GM23338 (cell line): ENCODE results near the gene CFHR1. TPM values are rescaled to one million over a fixed set of nuclear protein-coding genes. Genes with fewer than 3 reads are reported as not detected.
A peak's percentile ranks its signal among the peaks of the same experiment; 100 is the strongest.
"Not testable (repeated sequence)": the region's sequence is repeated elsewhere in the genome, so short reads cannot be mapped to it uniquely, and the experiment has no call there.

Source experiments
- ATAC-seq: fragments of 200-7000 bp; cut with Tn5 transposase; 3 replicates; pipeline ENCODE4 v1.9.1; 2020
- DNase-seq: peaks from one replicate; pipeline ENCODE4 v3.0.0-alpha.2; 2015; ENCODE audit warnings: low spot score
- H2AFZ ChIP-seq: fragments of 200-600 bp; sonication (generic); 2 replicates; pipeline ENCODE4 v1.8.0; 2016; ENCODE audit warnings: antibody characterized with exemption, mild to moderate bottlenecking, moderate library complexity
- H3F3A ChIP-seq: fragments of 200-600 bp; sonication (generic); replicated peaks from 2 replicates; pipeline ENCODE4 v1.8.0; 2017; ENCODE audit warnings: antibody characterized with exemption, mixed run types, low read depth
- H3K27ac ChIP-seq: fragments of 200-600 bp; sonication (generic); 2 replicates; pipeline ENCODE4 v1.6.1; 2016; ENCODE audit warnings: low read depth
- H3K27me3 ChIP-seq: fragments of 200-600 bp; sonication (generic); 2 replicates; pipeline ENCODE4 v1.8.0; 2016; ENCODE audit warnings: mild to moderate bottlenecking, mixed run types, moderate library complexity; ENCODE audit not compliant: insufficient read depth
- H3K36me3 ChIP-seq: fragments of 200-600 bp; sonication (generic); 2 replicates; pipeline ENCODE4 v1.8.0; 2016; ENCODE audit warnings: mild to moderate bottlenecking; ENCODE audit not compliant: insufficient read depth
- H3K4me1 ChIP-seq: fragments of 200-600 bp; sonication (generic); 2 replicates; pipeline ENCODE4 v1.8.0; 2016; ENCODE audit warnings: mild to moderate bottlenecking, moderate library complexity; ENCODE audit not compliant: insufficient read depth
- H3K4me2 ChIP-seq: fragments of 200-600 bp; sonication (generic); 2 replicates; pipeline ENCODE4 v1.7.1; 2017; ENCODE audit warnings: mixed run types
- H3K4me3 ChIP-seq: fragments of 200-600 bp; sonication (generic); 2 replicates; pipeline ENCODE4 v1.6.1; 2016; ENCODE audit warnings: mixed run types
- H3K79me2 ChIP-seq: fragments of 200-600 bp; sonication (generic); replicated peaks from 2 replicates; pipeline ENCODE4 v1.8.0; 2017; ENCODE audit warnings: mild to moderate bottlenecking; ENCODE audit not compliant: insufficient read depth
- H3K9me2 ChIP-seq: fragments of 200-600 bp; sonication (generic); 2 replicates; pipeline ENCODE4 v1.8.0; 2017; ENCODE audit not compliant: insufficient read depth
- H4K20me1 ChIP-seq: fragments of 200-600 bp; sonication (generic); replicated peaks from 2 replicates; pipeline ENCODE4 v1.8.0; 2017; ENCODE audit warnings: mild to moderate bottlenecking; ENCODE audit not compliant: insufficient read depth
- H3K27ac Mint-ChIP-seq: 2 replicates; pipeline ENCODE4 v1.8.0; 2020; ENCODE audit warnings: inconsistent platforms, mild to moderate bottlenecking, moderate library complexity, mixed read lengths
- H3K27me3 Mint-ChIP-seq: 3 replicates; pipeline ENCODE4 v1.8.0; 2022; ENCODE audit warnings: low read depth, mild to moderate bottlenecking, moderate library complexity, mixed read lengths, inconsistent platforms; ENCODE audit not compliant: insufficient read depth, poor library complexity
- H3K36me3 Mint-ChIP-seq: 3 replicates; pipeline ENCODE4 v1.8.0; 2021; ENCODE audit warnings: low read depth, mild to moderate bottlenecking, inconsistent platforms, moderate library complexity, mixed read lengths
- H3K4me1 Mint-ChIP-seq: 3 replicates; pipeline ENCODE4 v1.8.0; 2020; ENCODE audit warnings: mild to moderate bottlenecking, inconsistent platforms, mixed read lengths
- H3K4me3 Mint-ChIP-seq: 3 replicates; pipeline ENCODE4 v1.8.0; 2021; ENCODE audit warnings: moderate library complexity, mild to moderate bottlenecking, inconsistent platforms, mixed read lengths
- H3K9me3 Mint-ChIP-seq: 3 replicates; pipeline ENCODE4 v1.8.0; 2020; ENCODE audit warnings: moderate library complexity, mild to moderate bottlenecking, inconsistent platforms, mixed read lengths
- CREB1 ChIP-seq: fragments of 250-450 bp; sonication (Bioruptor Pico); IDR thresholded peaks from 2 replicates; pipeline ENCODE4 v1.5.0; 2020; ENCODE audit warnings: low read depth, mild to moderate bottlenecking, moderate library complexity
- CTCF ChIP-seq, 2 experiments: fragments of 200-600 bp in 1 of 2; sonication (generic) in 1 of 2; conservative IDR thresholded peaks; 2 replicates each; pipeline versions ENCODE4 v1.5.1 to v1.6.1; 2016 to 2017; ENCODE audit warnings: antibody characterized with exemption in 2 of 2, low read depth in 2 of 2, mild to moderate bottlenecking in 2 of 2, moderate library complexity in 1 of 2
- ETS1 ChIP-seq: IDR thresholded peaks from 2 replicates; pipeline ENCODE4 v1.6.1; 2016; ENCODE audit warnings: antibody characterized with exemption
- EZH2 ChIP-seq: fragments of 200-600 bp; sonication (generic); IDR thresholded peaks from one replicate; pipeline ENCODE4 v1.8.0; 2017; ENCODE audit warnings: antibody characterized with exemption, mild to moderate bottlenecking, low read depth; ENCODE audit not compliant: unreplicated experiment
- JUNB ChIP-seq: IDR thresholded peaks from one replicate; pipeline ENCODE4 v1.6.1; 2016; ENCODE audit warnings: antibody characterized with exemption; ENCODE audit not compliant: unreplicated experiment
- POLR2AphosphoS5 ChIP-seq: IDR thresholded peaks from 2 replicates; pipeline ENCODE4 v1.6.1; 2016; ENCODE audit warnings: antibody characterized with exemption, low read depth
- ZNF114 ChIP-seq: fragments of 250-450 bp; sonication (Bioruptor Pico); IDR thresholded peaks from 2 replicates; pipeline ENCODE4 v1.5.0; 2020; ENCODE audit warnings: mild to moderate bottlenecking, moderate library complexity
- ZNF331 ChIP-seq: fragments of 250-450 bp; sonication (Bioruptor Pico); IDR thresholded peaks from 2 replicates; pipeline ENCODE4 v1.5.0; 2020; ENCODE audit warnings: low read depth, mild to moderate bottlenecking, moderate library complexity
- ZNF462 ChIP-seq: fragments of 250-450 bp; sonication (Bioruptor Pico); IDR thresholded peaks from 2 replicates; pipeline ENCODE4 v1.5.0; 2020; ENCODE audit warnings: mild to moderate bottlenecking, moderate library complexity
- long read RNA-seq: library from polyadenylated mRNA; unstranded; transcript quantifications from one replicate; pipeline ENCODE4 v2.0.0, GENCODE V29; 2020; ENCODE audit not compliant: unreplicated experiment
- polyA plus RNA-seq: library from polyadenylated mRNA; unstranded; fragments of >200 nt; fragmentation: Nextera tagmentation; extraction: Ambion mirVana; gene quantifications from 2 replicates; pipeline ENCODE4 v1.2.1, GENCODE V29; 2016
- total RNA-seq: library from RNA; depleted of rRNA; stranded (reverse); fragments of >200 nt; shearing (Covaris generic); gene quantifications from 2 replicates; pipeline ENCODE4 v1.2.3, GENCODE V29; 2014; rRNA removed

CFHR1 gene
- total RNA-seq (not detected in 2 replicates), polyA plus RNA-seq (not detected in 2 replicates)
- long read RNA-seq: 0 reads

DNA sequence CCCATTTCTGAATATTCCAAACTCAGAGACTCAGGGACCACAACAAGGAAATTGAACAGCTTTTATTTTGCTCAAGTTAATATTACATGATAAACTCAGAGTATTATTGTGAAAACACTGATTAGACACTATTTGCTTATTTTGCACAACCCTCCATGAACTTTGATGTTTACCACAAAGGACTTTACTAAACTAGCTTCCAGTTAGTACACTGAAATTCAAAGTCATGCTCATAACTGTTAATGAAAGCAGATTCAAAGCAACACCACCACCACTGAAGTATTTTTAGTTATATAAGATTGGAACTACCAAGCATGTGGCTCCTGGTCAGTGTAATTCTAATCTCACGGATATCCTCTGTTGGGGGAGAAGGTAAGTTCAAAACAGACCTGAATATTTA, at the start of gene CFHR1:
TSS of gene CFHR1 (plus strand) at position 201 of the 400 bp plus-strand sequence. CDS start at position 315, 114 bp downstream.
- DNase-seq, H3K79me2 ChIP-seq, H3K27me3 Mint-ChIP-seq, H3F3A ChIP-seq, H3K4me3 ChIP-seq, H3K36me3 Mint-ChIP-seq, H4K20me1 ChIP-seq, H3K4me2 ChIP-seq, H3K36me3 ChIP-seq, H3K9me2 ChIP-seq, ATAC-seq, H3K9me3 Mint-ChIP-seq, H3K27ac ChIP-seq, H3K4me1 Mint-ChIP-seq, H3K4me1 ChIP-seq, H3K27me3 ChIP-seq, H2AFZ ChIP-seq, H3K27ac Mint-ChIP-seq, H3K4me3 Mint-ChIP-seq: not testable (repeated sequence)

DNA sequence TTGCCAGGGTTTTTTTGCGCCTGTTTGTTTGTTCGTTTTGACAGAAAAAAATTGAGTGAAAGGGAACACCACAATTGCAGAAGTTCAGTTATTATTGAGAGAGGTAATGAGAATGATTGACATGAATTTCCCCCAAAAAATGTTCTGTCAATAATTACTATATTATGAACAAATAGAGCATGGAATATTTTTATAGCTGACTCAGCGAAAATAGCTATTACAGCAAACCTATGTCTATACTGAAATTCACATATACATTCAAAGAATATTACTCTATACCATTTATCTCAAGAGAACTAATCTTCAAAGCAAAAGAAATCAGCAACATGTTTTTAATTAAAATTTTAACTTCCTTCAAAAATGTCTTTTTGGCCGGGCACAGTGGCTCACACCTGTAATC, 49.7 kb upstream of the CFHR1 start:
- H3K9me3 Mint-ChIP-seq, H3K27me3 ChIP-seq, H3K79me2 ChIP-seq, H3K36me3 Mint-ChIP-seq, H4K20me1 ChIP-seq, H3K4me3 Mint-ChIP-seq, ATAC-seq, H3K27ac Mint-ChIP-seq, H3K4me1 Mint-ChIP-seq, H2AFZ ChIP-seq, H3F3A ChIP-seq, H3K36me3 ChIP-seq, H3K4me1 ChIP-seq, H3K27me3 Mint-ChIP-seq, H3K4me2 ChIP-seq, H3K27ac ChIP-seq, DNase-seq, H3K4me3 ChIP-seq, H3K9me2 ChIP-seq: not testable (repeated sequence)

GRCh38 chr1:196773713-196774112, 45.8 kb upstream of the CFHR1 start:
- Mint-ChIP-seq H3K4me3 (no peak overlapping the region), H3K27ac (no peak overlapping the region), H3K36me3 (no peaks in the 10 kb centered on the region), H3K4me1 (no peaks in the 10 kb centered on the region), H3K9me3 (no peaks in the 10 kb centered on the region), H3K27me3 (no peaks in the 10 kb centered on the region)
- Histone ChIP-seq H3K4me2 (no peak overlapping the region), H2AFZ (peak overlapping the region; percentile 53; the same call in 1 of the 2 replicates), H3K9me2 (no peaks in the 10 kb centered on the region), H3K36me3 (no peaks in the 10 kb centered on the region), H3F3A (no peaks in the 10 kb centered on the region), H3K4me3 (no peak overlapping the region), H3K27ac (no peak overlapping the region), H3K4me1 (no peaks in the 10 kb centered on the region), H3K27me3 (no peaks in the 10 kb centered on the region), H4K20me1 (no peaks in the 10 kb centered on the region), H3K79me2 (no peaks in the 10 kb centered on the region)
- DNase-seq (no peak), ATAC-seq (no peak)
- TF ChIP-seq EZH2 (no peak), ZNF331 (CRISPR knock-in tag) (no peak), ZNF114 (CRISPR knock-in tag) (no peak), ZNF462 (CRISPR knock-in tag) (no peak), CTCF (conservative IDR thresholded peaks at IDR 0.05; ENCODE audit: low read depth in 2 of 2) (no peak), POLR2AphosphoS5 (no peak), CREB1 (CRISPR knock-in tag) (no peak), JUNB (no peak), ETS1 (no peak)
